Sigmoid colon (tissue), 7 donors: Measurements from ENCODE around the gene CDK14. TPM values are rescaled to one million over a fixed set of nuclear protein-coding genes. Genes with fewer than 3 reads are reported as not detected.

Source experiments
- DNase-seq: peaks from one replicate; pipeline ENCODE4 v3.0.0-alpha.2; 2019
- H3K27ac ChIP-seq, 4 donors: fragments of 200-600 bp; sonication (generic); one replicate each; pipeline ENCODE4 v1.5.1; 2016 to 2019; ENCODE audit warnings: mild to moderate bottlenecking in 1 of 4
- H3K27me3 ChIP-seq, 3 donors: fragments of 200-600 bp; sonication (generic); one replicate each; pipeline ENCODE4 v1.5.1; 2019; ENCODE audit warnings: mild to moderate bottlenecking in 1 of 3
- H3K36me3 ChIP-seq, 4 donors: fragments of 200-600 bp; sonication (generic); one replicate each; pipeline ENCODE4 v1.5.1; 2016 to 2019
- H3K4me1 ChIP-seq, 4 donors: fragments of 200-600 bp; sonication (generic); one replicate each; pipeline ENCODE4 v1.5.1; 2017 to 2019
- H3K4me3 ChIP-seq, 4 donors: fragments of 200-600 bp; sonication (generic); one replicate each; pipeline ENCODE4 v1.5.1; 2017 to 2019; ENCODE audit warnings: mild to moderate bottlenecking in 2 of 4, moderate library complexity in 1 of 4
- H3K9me3 ChIP-seq, 4 donors: fragments of 200-600 bp in 3 of 4; sonication (generic) in 3 of 4; one replicate each; pipeline versions ENCODE4 v1.5.1 to v1.6.1; 2013 to 2019
- CTCF ChIP-seq, 4 experiments: fragments of 450-650 bp in 3 of 4; fragments of 200-600 bp in 1 of 4; IDR thresholded peaks; one replicate each; pipeline ENCODE4 v1.5.1; 2016 to 2019; ENCODE audit warnings: antibody characterized with exemption in 4 of 4, mild to moderate bottlenecking in 3 of 4, moderate library complexity in 2 of 4
- EP300 ChIP-seq, 4 donors: sonication (generic); formaldehyde crosslinking; IDR thresholded peaks; one replicate each; pipeline ENCODE4 v1.6.1; 2017; ENCODE audit warnings: antibody characterized with exemption in 4 of 4
- POLR2A ChIP-seq, 2 donors: fragments of 450-650 bp; IDR thresholded peaks; one replicate each; pipeline ENCODE4 v1.6.1; 2016; ENCODE audit warnings: antibody characterized with exemption in 2 of 2, mild to moderate bottlenecking in 2 of 2, moderate library complexity in 2 of 2
- POLR2AphosphoS5 ChIP-seq, 4 donors: sonication (generic); formaldehyde crosslinking; IDR thresholded peaks; one replicate each; pipeline ENCODE4 v1.6.1; 2017; ENCODE audit warnings: antibody characterized with exemption in 4 of 4
- WGBS, 2 donors: extraction: QIAGEN DNeasy Blood & Tissue Kit; methylation state at CpG; one replicate each; pipeline ENCODE4 v1.1.7; 2013; 5-methylcytosine and 5-hydroxymethylcytosine counted together
- intact Hi-C: fragments of 100-400 bp; cut with DNase I; formaldehyde crosslinking; loops from one replicate; pipeline ENCODE4 v1.15.1; 2023
- polyA plus RNA-seq, 3 donors: library from polyadenylated mRNA; stranded (reverse); fragments of 200-250 nt; gene quantifications; one replicate each; pipeline ENCODE4 v1.2.3, GENCODE V29; 2013
- total RNA-seq, 4 donors: library from RNA; depleted of rRNA; stranded (reverse); fragments of >200 nt; gene quantifications; one replicate each; pipeline ENCODE4 v1.1.0, GENCODE V29; 2016
- donor health status: healthy with polysubstance abuse.
- donor health status: Bipolar disorder and iron deficiency.
- donor health status: healthy.

CDK14 gene
- total and polyA plus RNA-seq, 7 donors: 0.92 to 19.3 (median 11.1) TPM

DNA sequence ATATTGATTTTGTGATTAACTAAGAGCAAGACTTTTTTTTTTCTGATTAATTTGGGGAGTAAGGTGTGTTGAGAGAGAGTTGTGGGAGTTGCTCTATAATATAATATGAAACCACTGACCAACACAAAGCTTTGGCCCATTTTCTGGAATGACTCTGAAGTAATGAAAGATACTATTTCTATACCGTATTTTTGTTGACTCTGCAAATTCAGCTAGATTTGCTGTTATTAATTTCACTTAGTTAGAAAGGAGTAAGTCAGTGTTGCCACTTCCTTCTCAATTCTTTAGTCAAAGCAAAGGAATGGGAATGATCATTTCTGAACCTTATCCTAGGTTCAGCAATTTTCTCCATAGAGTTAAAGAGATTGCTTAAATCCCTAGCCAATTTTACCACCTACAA, 355.1 kb downstream of the CDK14 start:
- H3K4me1 ChIP-seq: peaks cover 0 to 12% (median 3%) of the 10 kb centered on the region in 4 donors
- H3K4me3 ChIP-seq: no peak overlapping the region
- no peaks in the 10 kb centered on the region for H3K27me3 ChIP-seq
- intact Hi-C loops: no loop called here
- TF ChIP-seq POLR2A (IDR thresholded peaks at IDR 0.05) (no peak), CTCF (IDR thresholded peaks at IDR 0.05) (no peak), EP300 (IDR thresholded peaks at IDR 0.05) (no peak), POLR2AphosphoS5 (IDR thresholded peaks at IDR 0.05) (no peak)
- H3K27ac ChIP-seq: no peak overlapping the region
- no peaks in the 10 kb centered on the region for H3K9me3 ChIP-seq
- no peak for DNase-seq
- WGBS, 2 donors: 81 to 85% methylated on average over 1 of the region's 1 CpG
- no peaks in the 10 kb centered on the region for H3K36me3 ChIP-seq

DNA sequence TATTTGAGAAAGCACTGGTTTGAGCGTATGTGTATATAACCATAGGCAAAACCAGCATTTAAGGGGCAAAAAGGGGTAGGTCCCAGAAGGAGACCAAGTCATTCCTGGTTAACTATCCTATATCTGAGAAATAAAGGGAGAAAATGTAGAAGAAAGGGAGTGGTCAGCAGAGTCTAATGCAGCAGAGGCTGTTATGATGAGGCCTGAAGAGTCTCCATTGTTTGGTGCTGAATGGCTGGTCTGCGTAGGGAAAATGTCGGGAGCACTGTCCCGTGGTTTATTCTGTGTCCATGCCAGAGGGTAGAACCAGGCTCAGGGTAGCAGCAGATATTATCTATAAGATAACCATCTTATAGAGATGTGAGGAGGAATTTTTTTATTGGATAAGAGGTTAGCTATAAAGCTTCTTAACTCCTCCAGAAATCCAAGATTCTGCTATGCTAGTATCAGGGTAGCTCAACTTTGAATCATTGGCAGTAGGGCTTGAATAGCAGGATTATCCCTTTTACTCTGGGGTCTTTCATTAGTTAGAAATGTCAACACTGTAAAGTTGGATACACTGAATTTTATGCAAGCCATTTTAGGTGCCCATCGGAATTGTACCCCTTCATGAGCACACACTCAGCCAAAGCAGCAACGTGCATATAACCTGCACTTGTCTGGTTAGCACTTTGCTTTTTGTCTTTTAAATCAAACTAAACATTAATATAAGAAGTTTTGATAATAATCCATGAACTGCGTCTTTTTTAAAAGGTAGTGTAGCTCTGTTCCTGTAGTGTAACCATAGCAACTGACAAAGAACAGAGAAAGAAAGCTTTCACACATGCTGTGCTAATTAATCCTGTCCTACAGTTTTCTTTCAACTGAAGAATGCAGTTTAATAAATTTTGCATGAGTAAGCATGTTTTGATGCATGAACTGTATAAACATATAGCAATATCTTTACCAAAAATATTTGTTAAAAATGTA, 356.1 kb downstream of the CDK14 start:
- TF ChIP-seq POLR2AphosphoS5 (IDR thresholded peaks at IDR 0.05): no peak
- no peak for TF ChIP-seq CTCF (IDR thresholded peaks at IDR 0.05)
- no peak for TF ChIP-seq EP300 (IDR thresholded peaks at IDR 0.05)
- TF ChIP-seq POLR2A (IDR thresholded peaks at IDR 0.05): no peak
- WGBS, 2 donors: 87 to 93% methylated on average over 7 of the region's 7 CpGs
- H3K9me3 ChIP-seq: no peaks in the 10 kb centered on the region
- H3K27me3 ChIP-seq: no peaks in the 10 kb centered on the region
- H3K36me3 ChIP-seq: no peaks in the 10 kb centered on the region
- intact Hi-C loops: no loop called here
- H3K4me3 ChIP-seq: no peak overlapping the region
- peaks cover 0 to 12% (median 3%) of the 10 kb centered on the region in 4 donors for H3K4me1 ChIP-seq
- no peak for DNase-seq
- H3K27ac ChIP-seq: no peak overlapping the region

DNA sequence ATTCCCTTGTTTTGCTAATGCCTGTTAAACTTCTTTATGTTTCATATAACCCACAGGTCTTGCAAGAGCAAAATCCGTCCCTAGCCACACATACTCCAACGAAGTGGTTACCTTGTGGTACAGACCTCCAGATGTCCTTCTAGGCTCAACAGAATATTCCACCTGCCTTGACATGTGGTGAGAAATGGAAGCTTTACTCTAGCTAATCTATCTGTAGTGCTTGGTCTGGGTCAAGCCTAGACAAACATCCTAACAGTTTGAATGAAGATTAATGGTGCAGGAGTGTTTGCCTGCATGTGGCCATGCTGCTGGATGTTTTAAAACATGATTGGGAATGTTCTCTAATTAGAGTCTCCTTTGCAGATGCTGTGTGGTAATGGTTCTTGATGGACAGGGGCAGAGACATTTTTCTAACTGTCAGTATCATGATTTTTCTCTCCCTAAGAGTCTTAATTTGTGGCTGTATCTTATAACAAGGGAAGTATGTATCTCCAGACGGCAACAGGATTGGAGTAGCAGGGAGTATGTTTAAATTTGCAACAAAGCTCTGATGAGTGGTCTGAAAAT, 359.6 kb downstream of the CDK14 start:
- intact Hi-C loops: no loop called here
- Histone ChIP-seq H3K4me1 (peaks cover 0 to 24% (median 15%) of the 10 kb centered on the region in 4 donors), H3K9me3 (no peaks in the 10 kb centered on the region), H3K27ac (no peak overlapping the region), H3K36me3 (no peaks in the 10 kb centered on the region), H3K4me3 (no peak overlapping the region), H3K27me3 (no peaks in the 10 kb centered on the region)
- TF ChIP-seq POLR2A (IDR thresholded peaks at IDR 0.05): no peak
- no peak for TF ChIP-seq EP300 (IDR thresholded peaks at IDR 0.05)
- no peak for TF ChIP-seq POLR2AphosphoS5 (IDR thresholded peaks at IDR 0.05)
- no peak for TF ChIP-seq CTCF (IDR thresholded peaks at IDR 0.05)
- 86 to 91% methylated on average over 3 of the region's 3 CpGs for WGBS, 2 donors
- no peak for DNase-seq

DNA sequence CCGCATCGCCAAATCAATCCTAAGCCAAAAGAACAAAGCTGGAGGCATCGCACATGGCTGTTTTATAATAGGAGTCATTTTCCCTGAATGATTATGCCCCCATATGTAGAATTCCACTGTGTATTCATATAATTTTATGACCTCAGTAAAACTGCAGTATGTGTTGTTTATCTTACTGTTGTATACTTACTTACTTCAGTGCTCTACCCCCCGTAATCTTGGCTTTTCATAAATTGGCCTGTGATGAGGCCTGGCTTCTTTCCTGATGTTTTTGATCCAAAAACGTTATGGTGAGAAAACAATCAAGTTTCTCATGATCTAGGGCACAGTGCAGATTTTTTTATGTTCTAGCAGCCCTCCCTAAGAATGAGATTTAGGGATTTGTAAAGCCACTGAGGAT, 361.8 kb downstream of the CDK14 start:
- H3K4me1 ChIP-seq: peaks cover 0 to 17% (median 11%) of the 10 kb centered on the region in 4 donors
- H3K9me3 ChIP-seq: no peaks in the 10 kb centered on the region
- no peaks in the 10 kb centered on the region for H3K27me3 ChIP-seq
- H3K27ac ChIP-seq: peak overlapping the region in 1 of 4 donors; percentile 14
- intact Hi-C loops: no loop called here
- H3K4me3 ChIP-seq: no peak overlapping the region
- H3K36me3 ChIP-seq: no peaks in the 10 kb centered on the region
- WGBS, 2 donors: 16 to 54% methylated on average over 5 of the region's 5 CpGs
- DNase-seq: no peak
- TF ChIP-seq POLR2A (IDR thresholded peaks at IDR 0.05) (no peak), EP300 (IDR thresholded peaks at IDR 0.05) (no peak), POLR2AphosphoS5 (IDR thresholded peaks at IDR 0.05) (no peak), CTCF (IDR thresholded peaks at IDR 0.05) (no peak)
